Duodenal mucosa (tissue), 2 donors: ENCODE data around the gene RIF1.

Source experiments
- H3K27ac ChIP-seq: one replicate; pipeline ENCODE4 v1.7.0; 2013; ENCODE audit warnings: low read depth, low read length
- H3K27me3 ChIP-seq, 2 donors: one replicate each; pipeline ENCODE4 v1.7.0; 2013; ENCODE audit warnings: low read length in 2 of 2, control low read depth in 1 of 2; ENCODE audit not compliant: insufficient read depth in 2 of 2, control insufficient read depth in 1 of 2
- H3K36me3 ChIP-seq, 2 donors: one replicate each; pipeline ENCODE4 v1.7.0; 2013; ENCODE audit warnings: low read length in 2 of 2, control low read depth in 1 of 2; ENCODE audit not compliant: insufficient read depth in 2 of 2, control insufficient read depth in 1 of 2
- H3K4me1 ChIP-seq, 2 donors: one replicate each; pipeline ENCODE4 v1.7.0; 2013; ENCODE audit warnings: low read length in 2 of 2, control low read depth in 1 of 2; ENCODE audit not compliant: insufficient read depth in 2 of 2, control insufficient read depth in 1 of 2
- H3K4me3 ChIP-seq, 2 donors: one replicate each; pipeline ENCODE4 v1.7.0; 2013; ENCODE audit warnings: low read length in 2 of 2, low read depth in 1 of 2
- H3K9ac ChIP-seq, 2 donors: one replicate each; pipeline ENCODE4 v1.7.0; 2013; ENCODE audit warnings: low read length in 2 of 2, low read depth in 1 of 2
- H3K9me3 ChIP-seq, 2 donors: one replicate each; pipeline ENCODE4 v1.7.0; 2013; ENCODE audit warnings: low read length in 2 of 2, control low read depth in 1 of 2; ENCODE audit not compliant: control insufficient read depth in 1 of 2

The RIF1 gene

GRCh38 chr2:151476287-151476686 lies 66.6 kb downstream of the RIF1 start:
- Histone ChIP-seq H3K27ac (no peak overlapping the region), H3K9me3 (no peaks in the 10 kb centered on the region), H3K36me3 (peaks cover 0 to 7% of the 10 kb centered on the region in 2 donors), H3K9ac (no peak overlapping the region), H3K27me3 (no peaks in the 10 kb centered on the region), H3K4me1 (no peaks in the 10 kb centered on the region), H3K4me3 (no peak overlapping the region)

GRCh38 chr2:151478011-151478410 lies 68.3 kb downstream of the RIF1 start:
- peaks cover 4 to 16% of the 10 kb centered on the region in 2 donors for H3K36me3 ChIP-seq
- H3K4me3 ChIP-seq = no peak overlapping the region
- H3K27me3 ChIP-seq = no peaks in the 10 kb centered on the region
- H3K4me1 ChIP-seq = no peaks in the 10 kb centered on the region
- no peak overlapping the region for H3K9ac ChIP-seq
- H3K9me3 ChIP-seq = no peaks in the 10 kb centered on the region
- no peak overlapping the region for H3K27ac ChIP-seq

- H3K9ac ChIP-seq = no peak overlapping the region
- H3K9me3 ChIP-seq = no peaks in the 10 kb centered on the region
- H3K4me3 ChIP-seq = no peak overlapping the region
- H3K27ac ChIP-seq = no peak overlapping the region
- no peaks in the 10 kb centered on the region for H3K27me3 ChIP-seq
- peaks cover 4 to 23% of the 10 kb centered on the region in 2 donors for H3K36me3 ChIP-seq
- H3K4me1 ChIP-seq = no peaks in the 10 kb centered on the region
These were observed 72.0 kb downstream of the RIF1 start for GRCh38 chr2:151481744-151482143.

DNA sequence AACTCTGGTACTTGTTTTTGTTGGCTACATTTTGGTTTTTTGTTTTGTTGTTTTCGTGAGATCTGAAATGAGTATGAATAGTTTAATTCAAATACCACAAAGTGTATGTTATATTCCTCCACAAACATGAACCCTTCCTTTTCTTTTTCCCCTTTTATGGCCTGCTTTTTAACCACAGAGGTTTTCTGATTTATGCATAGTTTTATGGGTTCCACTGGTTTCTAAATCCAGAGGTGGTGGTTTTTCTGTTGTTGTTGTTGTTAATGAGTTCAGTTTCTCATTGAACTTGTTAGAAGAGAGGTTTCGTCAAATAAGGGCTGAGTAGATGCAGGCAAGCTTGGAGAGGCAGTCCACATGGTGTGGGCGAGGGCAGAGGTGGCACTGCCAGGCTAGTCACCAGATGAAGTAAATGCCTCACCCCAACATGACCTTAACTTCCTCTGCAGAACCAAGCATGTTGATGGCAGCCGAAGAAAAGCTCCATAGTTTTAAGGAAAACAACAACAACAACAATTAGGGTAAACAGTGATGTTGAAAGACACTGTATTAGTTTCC lies 72.5 kb downstream of the RIF1 start:
- no peaks in the 10 kb centered on the region for H3K27me3 ChIP-seq
- H3K4me1 ChIP-seq = no peaks in the 10 kb centered on the region
- H3K4me3 ChIP-seq = no peak overlapping the region
- H3K36me3 ChIP-seq = peaks cover 4 to 23% of the 10 kb centered on the region in 2 donors
- no peak overlapping the region for H3K9ac ChIP-seq
- H3K27ac ChIP-seq = no peak overlapping the region
- H3K9me3 ChIP-seq = no peaks in the 10 kb centered on the region

DNA sequence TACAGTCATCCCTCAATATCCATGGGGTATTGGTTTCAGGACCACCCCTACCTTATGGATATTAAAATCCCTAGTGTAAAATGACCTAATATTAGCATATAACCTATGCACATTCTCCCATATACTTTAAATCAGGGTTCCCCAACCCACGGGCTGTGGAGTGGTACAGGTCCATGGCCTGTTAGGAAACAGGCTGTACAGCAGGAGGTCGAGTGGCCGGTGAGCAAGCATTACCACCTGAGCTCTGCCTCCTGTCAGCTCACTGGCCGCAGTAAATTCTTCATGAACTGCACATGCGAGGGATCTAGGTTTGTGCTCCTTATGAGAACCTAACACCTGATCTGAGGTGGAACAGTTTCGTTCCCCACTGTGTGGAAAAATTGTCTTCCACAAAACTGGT lies 73.8 kb downstream of the RIF1 start:
- Histone ChIP-seq H3K4me3 (no peak overlapping the region), H3K9ac (no peak overlapping the region), H3K36me3 (peaks cover 4 to 23% of the 10 kb centered on the region in 2 donors), H3K4me1 (no peaks in the 10 kb centered on the region), H3K27me3 (no peaks in the 10 kb centered on the region), H3K27ac (no peak overlapping the region), H3K9me3 (no peaks in the 10 kb centered on the region)

DNA sequence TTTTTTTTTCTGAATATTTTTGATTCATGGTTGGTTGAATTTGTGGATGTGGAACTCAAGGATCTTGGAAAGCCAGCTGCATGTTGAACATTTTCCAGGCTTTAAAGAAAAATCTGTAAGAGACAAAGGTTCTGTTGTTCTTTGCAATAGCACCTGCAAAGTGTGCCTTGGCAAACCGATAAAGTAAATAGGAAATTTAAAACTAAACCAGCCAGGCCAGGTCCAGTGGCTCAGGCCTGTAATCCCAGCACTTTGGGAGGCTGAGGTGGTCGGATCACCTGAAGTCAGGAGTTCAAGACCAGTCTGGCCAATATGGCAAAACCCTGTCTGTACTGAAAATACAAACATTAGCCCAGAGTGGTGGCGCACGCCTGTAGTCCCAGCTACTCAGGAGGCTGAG lies 74.4 kb downstream of the RIF1 start:
- H3K27me3 ChIP-seq = no peaks in the 10 kb centered on the region
- H3K9me3 ChIP-seq = no peaks in the 10 kb centered on the region
- H3K4me3 ChIP-seq = no peak overlapping the region
- H3K27ac ChIP-seq = no peak overlapping the region
- no peaks in the 10 kb centered on the region for H3K4me1 ChIP-seq
- H3K36me3 ChIP-seq = peaks cover 4 to 20% of the 10 kb centered on the region in 2 donors
- no peak overlapping the region for H3K9ac ChIP-seq

GRCh38 chr2:151486053-151486452 lies 76.4 kb downstream of the RIF1 start:
- Histone ChIP-seq H3K27me3 (no peaks in the 10 kb centered on the region), H3K9me3 (no peaks in the 10 kb centered on the region), H3K27ac (no peak overlapping the region), H3K9ac (no peak overlapping the region), H3K36me3 (peaks cover 4 to 20% of the 10 kb centered on the region in 2 donors), H3K4me1 (no peaks in the 10 kb centered on the region), H3K4me3 (no peak overlapping the region)

DNA sequence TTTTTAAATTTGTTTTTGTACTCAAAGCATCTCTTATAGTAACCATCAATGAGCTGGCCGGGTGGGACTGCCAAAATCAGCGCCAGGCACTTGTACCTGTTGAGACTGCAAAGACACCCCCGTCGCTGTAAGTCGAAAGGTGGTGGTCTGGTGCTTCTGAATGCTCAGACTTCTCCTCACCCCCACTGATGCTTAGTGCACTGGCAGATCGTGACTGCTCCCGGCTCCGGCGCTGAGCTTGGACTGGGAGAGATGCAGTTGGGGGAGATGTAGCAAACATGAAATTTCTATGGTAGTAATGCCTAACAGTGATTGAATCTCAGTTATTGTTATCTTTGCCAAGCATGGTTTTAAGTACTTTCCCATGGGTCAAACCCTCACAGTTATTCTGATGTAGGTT lies 80.6 kb downstream of the RIF1 start:
- no peak overlapping the region for H3K9ac ChIP-seq
- no peaks in the 10 kb centered on the region for H3K4me1 ChIP-seq
- no peak overlapping the region for H3K27ac ChIP-seq
- H3K36me3 ChIP-seq = no peaks in the 10 kb centered on the region
- H3K27me3 ChIP-seq = no peaks in the 10 kb centered on the region
- no peaks in the 10 kb centered on the region for H3K9me3 ChIP-seq
- no peak overlapping the region for H3K4me3 ChIP-seq

- Histone ChIP-seq H3K36me3 (no peaks in the 10 kb centered on the region), H3K27ac (no peak overlapping the region), H3K4me3 (no peak overlapping the region)
These were observed 81.8 kb downstream of the RIF1 start for GRCh38 chr2:151491496-151491895.

DNA sequence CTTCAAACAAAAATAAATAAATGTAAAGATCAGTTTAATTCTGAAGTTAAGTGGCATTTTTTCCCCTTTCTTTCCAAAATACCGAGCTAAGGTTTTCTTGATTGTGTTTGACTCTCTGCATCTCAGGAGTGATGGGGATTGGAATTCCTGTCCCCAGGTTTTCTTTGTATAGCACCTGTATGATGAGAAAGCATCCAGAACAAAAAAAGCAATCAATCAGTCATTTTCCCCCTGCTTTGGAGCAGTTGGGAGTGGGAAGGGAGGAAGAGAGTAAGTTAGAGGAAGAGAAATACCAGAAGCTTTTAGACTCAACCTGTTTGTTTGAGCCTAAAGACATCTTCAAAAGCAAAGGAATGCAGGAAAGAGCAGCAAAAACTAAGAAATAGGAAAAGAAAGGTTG lies 88.5 kb downstream of the RIF1 start:
- H3K9me3 ChIP-seq = no peaks in the 10 kb centered on the region
- no peak overlapping the region for H3K27ac ChIP-seq
- no peak overlapping the region for H3K4me3 ChIP-seq
- no peaks in the 10 kb centered on the region for H3K36me3 ChIP-seq
- no peaks in the 10 kb centered on the region for H3K27me3 ChIP-seq
- H3K4me1 ChIP-seq = no peaks in the 10 kb centered on the region
- no peak overlapping the region for H3K9ac ChIP-seq

More at GRCh38 chr2:151491496-151491895, 81.8 kb downstream of the RIF1 start:
- H3K27me3 ChIP-seq = no peaks in the 10 kb centered on the region
- H3K4me1 ChIP-seq = no peaks in the 10 kb centered on the region
- H3K9ac ChIP-seq = no peak overlapping the region
- no peaks in the 10 kb centered on the region for H3K9me3 ChIP-seq

DNA sequence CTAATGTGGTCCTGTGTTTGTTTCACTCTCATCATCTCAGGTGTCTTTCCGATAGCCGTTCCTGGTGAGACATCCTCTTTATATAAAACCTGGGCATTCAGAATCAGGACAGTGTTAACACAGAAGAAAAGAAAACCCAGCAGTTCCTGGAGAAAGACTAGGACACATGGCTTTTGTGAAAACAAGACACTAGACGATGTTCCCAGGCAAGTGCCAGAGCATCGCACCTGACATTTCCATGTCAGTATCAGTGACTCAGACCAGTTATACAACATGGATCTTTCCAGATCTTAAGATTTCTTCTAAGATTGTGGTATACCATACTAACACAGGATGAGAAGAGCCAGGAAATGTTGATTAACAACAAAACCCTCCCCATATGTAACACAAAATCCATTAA lies 96.5 kb downstream of the RIF1 start:
- Histone ChIP-seq H3K4me1 (no peaks in the 10 kb centered on the region), H3K4me3 (no peak overlapping the region), H3K36me3 (no peaks in the 10 kb centered on the region), H3K9ac (no peak overlapping the region), H3K27me3 (no peaks in the 10 kb centered on the region), H3K27ac (no peak overlapping the region), H3K9me3 (no peaks in the 10 kb centered on the region)
